DND-41 (cell line): ENCODE measurements around the gene ERC1.

ENCODE experiments used
- ATAC-seq: fragments of 200-7000 bp; cut with Tn5 transposase; 3 replicates; pipeline ENCODE4 v1.9.1; 2021; ENCODE audit warnings: low read depth; ENCODE audit not compliant: insufficient read depth
- DNase-seq: peaks from one replicate; pipeline ENCODE4 v3.0.0-alpha.2; 2020
- H2AFZ ChIP-seq: 2 replicates; pipeline ENCODE4 v1.6.0; 2012; ENCODE audit warnings: low read depth, low read length
- H3K27ac ChIP-seq: 2 replicates; pipeline ENCODE4 v1.5.1; 2012; ENCODE audit warnings: low read length, inconsistent platforms
- H3K27me3 ChIP-seq: fragments of 200-600 bp; sonication (generic); 2 replicates; pipeline ENCODE4 v1.6.0; 2012; ENCODE audit warnings: low read length, mild to moderate bottlenecking, inconsistent platforms; ENCODE audit not compliant: insufficient read depth, poor library complexity
- H3K36me3 ChIP-seq: 2 replicates; pipeline ENCODE4 v1.5.1; 2012; ENCODE audit warnings: low read length, inconsistent platforms; ENCODE audit not compliant: insufficient read depth
- H3K4me1 ChIP-seq: 2 replicates; pipeline ENCODE4 v1.5.1; 2012; ENCODE audit warnings: mild to moderate bottlenecking, low read length; ENCODE audit not compliant: insufficient read depth
- H3K4me2 ChIP-seq: 2 replicates; pipeline ENCODE4 v1.6.0; 2012; ENCODE audit warnings: mild to moderate bottlenecking, moderate library complexity, low read length, inconsistent platforms; ENCODE audit not compliant: insufficient read depth
- H3K4me3 ChIP-seq, 2 experiments: fragments of 200-600 bp in 1 of 2; shearing (Covaris generic) in 1 of 2; 2 replicates each; pipeline ENCODE4 v1.5.1; 2012 to 2016; ENCODE audit warnings: inconsistent platforms in 2 of 2, low read length in 2 of 2, mild to moderate bottlenecking in 2 of 2, low read depth in 1 of 2, moderate library complexity in 1 of 2
- H3K79me2 ChIP-seq: 2 replicates; pipeline ENCODE4 v1.6.0; 2012; ENCODE audit warnings: low read length, inconsistent platforms; ENCODE audit not compliant: insufficient read depth
- H3K9ac ChIP-seq: 2 replicates; pipeline ENCODE4 v1.6.0; 2012; ENCODE audit warnings: low read depth, mild to moderate bottlenecking, inconsistent platforms, low read length, moderate library complexity
- H3K9me3 ChIP-seq: 2 replicates; pipeline ENCODE4 v1.5.1; 2012; ENCODE audit warnings: low read length, moderate library complexity, mild to moderate bottlenecking, inconsistent platforms; ENCODE audit not compliant: insufficient read depth, severe bottlenecking
- H4K20me1 ChIP-seq: 2 replicates; pipeline ENCODE4 v1.6.0; 2012; ENCODE audit warnings: low read length; ENCODE audit not compliant: insufficient read depth
- CTCF ChIP-seq: IDR thresholded peaks from 2 replicates; pipeline ENCODE4 v1.5.1; 2012; ENCODE audit warnings: borderline replicate concordance, low read length, moderate library complexity, mild to moderate bottlenecking; ENCODE audit not compliant: poor library complexity, severe bottlenecking; ENCODE audit errors: extremely low read depth
- EZH2 ChIP-seq: IDR thresholded peaks from 3 replicates; pipeline ENCODE4 v1.6.1; 2012; ENCODE audit warnings: borderline replicate concordance, low read depth, mild to moderate bottlenecking, moderate library complexity, low read length, inconsistent platforms; ENCODE audit not compliant: severe bottlenecking

Gene ERC1

DNA sequence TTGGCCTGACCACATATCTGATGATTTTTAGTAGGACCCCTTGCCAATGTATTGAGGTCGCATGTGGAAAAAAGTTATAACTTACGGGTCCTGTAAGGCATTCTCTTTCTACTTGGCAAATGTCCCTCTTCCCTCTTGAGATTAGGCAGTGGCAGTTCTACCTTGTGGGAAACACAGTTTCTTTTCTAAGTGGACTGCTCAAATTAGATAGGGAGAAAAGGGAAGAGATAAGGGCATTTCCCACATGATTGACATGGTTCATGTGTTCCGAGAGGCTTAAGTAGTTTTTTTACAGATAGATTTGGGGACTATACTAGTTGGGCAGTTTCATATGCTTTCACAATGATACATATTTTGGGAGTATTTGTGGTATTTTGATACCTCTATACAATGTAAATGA, 448.7 kb downstream of the ERC1 start:
- H3K27me3 ChIP-seq = no peaks in the 10 kb centered on the region
- no peak for TF ChIP-seq CTCF
- no peak for TF ChIP-seq EZH2
- no peak overlapping the region for H2AFZ ChIP-seq

DNA sequence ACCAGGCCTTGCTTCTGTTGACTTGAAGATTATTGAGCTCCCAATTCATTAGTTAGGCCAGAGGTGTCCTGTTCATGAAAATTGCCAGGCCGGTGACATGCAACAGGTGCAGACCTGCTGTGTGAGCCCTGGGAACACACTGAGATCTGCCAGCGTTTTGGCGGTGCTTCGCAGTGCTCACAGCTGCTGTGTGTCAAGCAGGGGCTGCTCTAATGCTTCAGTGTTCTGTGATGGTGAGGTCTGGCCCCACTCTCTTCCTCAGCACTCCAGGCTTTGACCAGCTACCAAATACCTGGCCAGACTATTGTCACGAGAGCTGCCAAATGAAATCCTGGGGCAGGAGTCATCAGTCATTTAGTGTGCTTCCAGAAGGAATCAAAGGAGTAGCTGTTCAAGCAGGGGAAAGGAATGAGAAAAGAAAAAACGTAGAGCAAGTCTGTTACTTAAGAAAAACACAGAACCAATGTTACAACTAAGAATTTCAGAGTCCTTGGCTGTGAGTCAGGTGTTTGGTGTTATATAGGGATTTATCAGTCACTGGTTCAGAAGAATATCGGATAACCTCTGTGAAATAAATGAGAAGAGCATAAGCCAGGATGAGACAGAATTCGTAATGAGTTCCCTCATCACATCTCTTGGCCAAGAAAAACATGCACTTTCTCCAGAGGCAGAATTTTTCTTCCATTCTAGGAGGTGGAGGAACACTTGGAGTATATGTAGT, 452.6 kb downstream of the ERC1 start:
- Histone ChIP-seq H3K4me1 (no peaks in the 10 kb centered on the region), H4K20me1 (no peaks in the 10 kb centered on the region), H3K27ac (no peak overlapping the region), H3K4me3 (no peak overlapping the region), H3K9me3 (no peaks in the 10 kb centered on the region), H3K27me3 (no peaks in the 10 kb centered on the region), H3K9ac (no peak overlapping the region), H3K79me2 (no peaks in the 10 kb centered on the region), H2AFZ (no peak overlapping the region), H3K36me3 (no peaks in the 10 kb centered on the region; the same call in 1 of the 2 replicates), H3K4me2 (no peak overlapping the region)
- DNase-seq = no peak
- ATAC-seq = no peak
- TF ChIP-seq EZH2 = no peak
- no peak for TF ChIP-seq CTCF

More for the DNA sequence above, 448.7 kb downstream of the ERC1 start:
- ATAC-seq (no peak), DNase-seq (no peak)
- no peaks in the 10 kb centered on the region for H4K20me1 ChIP-seq
- H3K4me2 ChIP-seq = no peak overlapping the region
- no peak overlapping the region for H3K9ac ChIP-seq
- H3K79me2 ChIP-seq = no peaks in the 10 kb centered on the region
- H3K4me1 ChIP-seq = no peaks in the 10 kb centered on the region
- no peaks in the 10 kb centered on the region for H3K36me3 ChIP-seq
- H3K27ac ChIP-seq = no peak overlapping the region
- no peak overlapping the region for H3K4me3 ChIP-seq
- no peaks in the 10 kb centered on the region for H3K9me3 ChIP-seq

GRCh38 chr12:1444142-1444516, 453.1 kb downstream of the ERC1 start:
- no peaks in the 10 kb centered on the region for H3K4me1 ChIP-seq
- H3K36me3 ChIP-seq = peaks cover 5% of the 10 kb centered on the region; the same call in 1 of the 2 replicates
- ATAC-seq = no peak
- H3K27me3 ChIP-seq = no peaks in the 10 kb centered on the region
- no peak overlapping the region for H3K9ac ChIP-seq
- H2AFZ ChIP-seq = no peak overlapping the region
- no peak for DNase-seq
- no peak overlapping the region for H3K4me2 ChIP-seq
- no peaks in the 10 kb centered on the region for H4K20me1 ChIP-seq
- no peak overlapping the region for H3K4me3 ChIP-seq
- H3K79me2 ChIP-seq = no peaks in the 10 kb centered on the region
- H3K27ac ChIP-seq = no peak overlapping the region
- H3K9me3 ChIP-seq = no peaks in the 10 kb centered on the region
- TF ChIP-seq CTCF (no peak), EZH2 (no peak)

DNA sequence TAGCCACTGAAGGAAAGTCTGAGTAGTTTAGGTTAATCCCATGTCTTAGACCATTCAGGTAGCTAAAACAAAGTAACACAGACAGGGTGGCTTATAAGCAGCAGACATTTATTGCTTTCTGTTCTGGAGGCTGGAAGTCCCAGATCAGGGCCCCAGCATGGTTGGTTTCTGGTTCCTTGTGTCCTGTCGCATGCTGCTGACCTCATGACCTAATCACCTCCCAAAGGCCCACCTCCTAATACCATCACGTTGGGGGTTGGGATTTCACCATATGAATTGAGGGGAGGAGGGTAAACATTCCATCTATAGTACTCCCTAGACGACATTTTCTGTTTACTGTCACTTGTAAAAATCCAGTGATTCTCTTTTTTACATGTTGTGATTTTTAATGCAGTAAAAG, 454.8 kb downstream of the ERC1 start:
- Histone ChIP-seq H3K36me3 (peaks cover 6% of the 10 kb centered on the region; the same call in 1 of the 2 replicates), H3K27me3 (no peaks in the 10 kb centered on the region), H3K4me2 (no peak overlapping the region), H3K4me1 (no peaks in the 10 kb centered on the region), H4K20me1 (no peaks in the 10 kb centered on the region), H2AFZ (no peak overlapping the region), H3K9ac (no peak overlapping the region), H3K79me2 (no peaks in the 10 kb centered on the region), H3K27ac (no peak overlapping the region), H3K4me3 (no peak overlapping the region), H3K9me3 (no peaks in the 10 kb centered on the region)
- DNase-seq (no peak), ATAC-seq (no peak)
- TF ChIP-seq EZH2 (no peak), CTCF (no peak)
